A549 treated with RU486 at 1 μM for 4 hours (cell line): Measurements from ENCODE around the gene DPEP1. TPM values are rescaled to one million over a fixed set of nuclear protein-coding genes. Genes with fewer than 3 reads are reported as not detected.

ENCODE experiments used
- total RNA-seq: library from RNA; stranded (reverse); fragments of 200-300 nt; extraction: Qiagen RNA extraction; gene quantifications from 5 replicates; pipeline ENCODE4 v1.2.3, GENCODE V29; 2022; ENCODE audit warnings: low read depth

DPEP1 gene
- total RNA-seq, result 0.31 to 0.90 TPM (median 0.73 TPM) in 5 replicates

GRCh38 chr16:89613231-89613953, at the start of gene DPEP1:
TSS of gene DPEP1 (plus strand) at chr16:89613642. CDS start at chr16:89630411, 16,769 bp downstream.

GRCh38 chr16:89575247-89576152, 37.9 kb upstream of the DPEP1 start, which contains the start of gene CPNE7:
TSS of gene CPNE7 (plus strand) at chr16:89575758. CDS start at chr16:89575898, 140 bp downstream.

GRCh38 chr16:89657442-89658220, 44.2 kb downstream of the DPEP1 start, which contains the start of the genes CHMP1A and SPATA33:
TSS of gene CHMP1A (minus strand) at chr16:89657708. CDS start at chr16:89657588, 120 bp downstream.
TSS of gene SPATA33 (plus strand) at chr16:89657836. CDS start at chr16:89657912, 76 bp downstream.

GRCh38 chr16:89686520-89687091, 73.2 kb downstream of the DPEP1 start, which contains the start of gene CDK10:
TSS of gene CDK10 (plus strand) at chr16:89686689. CDS start at chr16:89686711, 22 bp downstream.

Other genes with a start within 250 kb of the DPEP1 start
- 71.7 to 98.4 TPM (median 93.6 TPM) in 5 replicates for gene ANKRD11, start 123.1 kb upstream of the DPEP1 start, total RNA-seq
- 74.2 to 89.5 TPM (median 86.0 TPM) in 5 replicates for gene SPG7, start 105.2 kb upstream of the DPEP1 start, total RNA-seq
- 3,368 to 4,411 TPM (median 4,353 TPM) in 5 replicates for gene RPL13, start 53.0 kb upstream of the DPEP1 start, total RNA-seq
- gene CPNE7, start 37.9 kb upstream of the DPEP1 start, total RNA-seq, result 41.6 to 67.2 TPM (median 63.9 TPM) in 5 replicates
- gene CHMP1A, start 44.1 kb downstream of the DPEP1 start, total RNA-seq, result 82.5 to 103 TPM (median 93.8 TPM) in 5 replicates
- gene SPATA33, start 44.2 kb downstream of the DPEP1 start, total RNA-seq, result 13.4 to 20.2 TPM (median 16.2 TPM) in 5 replicates
- 36.5 to 50.8 TPM (median 48.9 TPM) in 5 replicates for gene CDK10, start 73.0 kb downstream of the DPEP1 start, total RNA-seq
- 7.7 to 12.8 TPM (median 11.0 TPM) in 5 replicates for gene SPATA2L, start 88.1 kb downstream of the DPEP1 start, total RNA-seq
- gene VPS9D1, start 107.3 kb downstream of the DPEP1 start, total RNA-seq, result 2.3 to 5.1 TPM (median 3.9 TPM) in 5 replicates
- gene ZNF276, start 107.9 kb downstream of the DPEP1 start, total RNA-seq, result 13.9 to 17.2 TPM (median 14.6 TPM) in 5 replicates
- gene FANCA, start 203.0 kb downstream of the DPEP1 start, total RNA-seq, result 29.1 to 35.8 TPM (median 34.7 TPM) in 5 replicates
- gene SPIRE2, start 214.8 kb downstream of the DPEP1 start, total RNA-seq, result 5.4 to 8.4 TPM (median 8.2 TPM) in 5 replicates